Measurements from ENCODE around the gene TEX26. TPM values are rescaled to one million over a fixed set of nuclear protein-coding genes. Genes with fewer than 3 reads are reported as not detected.

TEX26 gene
- polyA plus RNA-seq (ENCODE audit: insufficient read length in 4 of 4), result 1 to 10 TPM in 3 of 4 donors, under 1 TPM in 1; 0.70 to 2.8 (median 1.9) TPM

DNA sequence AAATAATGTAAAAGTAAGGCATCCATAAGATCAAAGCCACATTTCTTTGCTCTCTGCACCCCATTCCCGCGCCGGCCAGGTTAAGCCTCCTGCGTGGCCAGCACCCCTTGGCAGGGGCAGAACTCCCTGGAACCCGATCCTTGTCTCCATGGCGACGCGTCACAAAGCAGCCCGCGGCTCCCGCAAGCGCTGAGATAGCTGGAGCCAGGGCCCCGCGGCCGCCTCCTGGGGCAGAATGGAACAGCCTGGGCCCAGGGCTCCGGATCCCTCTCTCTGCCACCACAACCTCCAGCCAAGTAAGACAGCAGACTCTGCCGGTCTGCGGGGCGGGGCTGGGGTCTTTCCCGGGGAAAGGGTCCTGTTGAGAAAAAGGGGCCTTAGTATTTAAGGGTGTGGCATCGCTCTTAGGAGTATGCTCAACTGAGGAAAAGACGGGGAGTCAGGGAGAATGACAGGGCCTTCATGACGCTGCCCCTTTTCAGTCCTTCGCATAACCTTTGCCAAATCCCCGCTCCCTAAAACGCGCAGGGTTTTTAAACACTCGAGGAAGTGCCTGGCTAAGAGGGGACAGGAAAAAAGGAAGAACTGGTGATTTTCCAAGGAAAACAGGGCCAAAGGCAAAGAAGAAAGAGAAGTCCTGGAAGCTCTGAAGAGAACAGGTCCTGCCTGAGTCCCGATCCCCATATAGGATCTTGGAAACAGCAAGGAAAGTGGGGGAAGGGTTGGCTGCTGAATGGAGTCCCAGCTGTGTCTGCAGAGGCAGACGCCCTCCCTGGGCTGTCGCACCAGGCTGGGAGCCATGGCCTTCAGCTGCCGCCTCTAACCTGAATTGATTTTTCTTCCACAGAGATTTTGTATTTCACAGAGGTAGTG, at the start of gene TEX26:
Gene TEX26, plus strand, starts transcription at position 176 of the 873 bp plus-strand sequence. Its CDS starts 60 bp downstream, at position 236.
- DNase-seq (ENCODE audit: low read depth in 4 of 4, low spot score in 2 of 4), result no peak

DNA sequence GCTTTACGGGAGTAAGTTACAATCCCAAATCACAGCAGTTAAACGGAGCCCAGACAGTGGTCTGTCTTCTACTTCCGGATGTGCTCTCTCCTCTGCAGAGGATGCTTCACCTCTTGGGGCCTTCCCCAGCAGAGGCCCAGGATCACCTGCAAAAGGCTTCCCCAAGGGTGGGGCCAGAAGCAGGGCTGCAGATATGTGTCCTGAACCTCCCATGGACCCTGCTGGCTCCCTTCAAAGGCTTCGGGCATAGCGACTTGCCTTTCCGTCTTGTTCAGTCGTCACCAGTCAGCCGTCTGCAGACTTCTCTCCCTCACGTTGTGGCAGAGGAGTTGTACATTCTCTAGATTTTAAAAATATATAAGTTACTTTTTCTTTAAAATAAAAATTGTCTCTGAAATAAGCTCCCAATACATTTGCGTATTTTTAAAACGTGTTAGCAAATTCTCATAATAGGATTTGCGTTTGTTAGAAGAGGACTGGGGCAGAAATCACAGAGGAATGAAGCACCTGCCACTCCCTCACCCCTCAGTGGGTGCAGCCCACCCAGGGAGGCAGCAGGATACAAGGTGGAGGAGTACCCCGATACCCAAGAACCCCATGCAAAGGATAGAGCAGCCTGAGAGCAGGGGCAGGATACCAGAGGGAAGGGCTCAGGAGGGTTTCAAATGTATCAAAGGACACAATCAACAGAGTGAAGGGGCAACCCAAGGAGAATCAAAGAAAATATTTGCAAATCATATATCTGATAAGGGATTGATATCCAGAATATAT, 49.3 kb upstream of the TEX26 start:
- DNase-seq (ENCODE audit: low read depth in 4 of 4, low spot score in 2 of 4), result no peak

- DNase-seq (ENCODE audit: low read depth in 4 of 4, low spot score in 2 of 4), result no peak
Measured at GRCh38 chr13:30884543-30884942, 47.9 kb upstream of the TEX26 start.

- no peak for DNase-seq (ENCODE audit: low read depth in 4 of 4, low spot score in 2 of 4)
Measured at GRCh38 chr13:30889196-30889690, 43.2 kb upstream of the TEX26 start.

GRCh38 chr13:30892966-30893365, 39.5 kb upstream of the TEX26 start:
- DNase-seq (ENCODE audit: low read depth in 4 of 4, low spot score in 2 of 4), result no peak

- no peak for DNase-seq (ENCODE audit: low read depth in 4 of 4, low spot score in 2 of 4)
Measured at GRCh38 chr13:30895773-30896172, 36.7 kb upstream of the TEX26 start.

- no peak for DNase-seq (ENCODE audit: low read depth in 4 of 4, low spot score in 2 of 4)
Measured at GRCh38 chr13:30898070-30898469, 34.4 kb upstream of the TEX26 start.

GRCh38 chr13:30898678-30899241, 33.7 kb upstream of the TEX26 start:
- no peak for DNase-seq (ENCODE audit: low read depth in 4 of 4, low spot score in 2 of 4)

- no peak for DNase-seq (ENCODE audit: low read depth in 4 of 4, low spot score in 2 of 4)
Measured at GRCh38 chr13:30900436-30900835, 32.0 kb upstream of the TEX26 start.

- no peak for DNase-seq (ENCODE audit: low read depth in 4 of 4, low spot score in 2 of 4)
Measured at GRCh38 chr13:30900952-30901749, 31.3 kb upstream of the TEX26 start.

DNA sequence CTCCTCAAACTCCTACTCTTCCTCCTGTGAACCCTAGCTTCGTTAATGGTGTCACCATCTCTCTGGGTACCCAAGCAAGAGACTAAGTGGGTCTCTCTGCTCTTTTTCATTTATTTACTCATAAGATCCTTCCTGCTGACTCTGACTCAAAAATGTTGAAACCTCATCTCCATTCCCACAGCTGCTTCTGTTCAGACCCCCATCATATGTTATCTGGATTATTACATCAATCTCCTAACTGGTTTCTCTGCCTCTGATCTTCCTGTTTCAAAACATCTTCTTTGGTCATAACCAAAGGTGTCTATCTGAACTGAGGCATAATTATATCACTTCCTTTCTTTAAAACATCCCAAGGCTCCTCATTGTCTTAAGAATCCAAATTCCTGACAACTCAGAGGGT, 28.4 kb upstream of the TEX26 start:
- no peak for DNase-seq (ENCODE audit: low read depth in 4 of 4, low spot score in 2 of 4)

DNA sequence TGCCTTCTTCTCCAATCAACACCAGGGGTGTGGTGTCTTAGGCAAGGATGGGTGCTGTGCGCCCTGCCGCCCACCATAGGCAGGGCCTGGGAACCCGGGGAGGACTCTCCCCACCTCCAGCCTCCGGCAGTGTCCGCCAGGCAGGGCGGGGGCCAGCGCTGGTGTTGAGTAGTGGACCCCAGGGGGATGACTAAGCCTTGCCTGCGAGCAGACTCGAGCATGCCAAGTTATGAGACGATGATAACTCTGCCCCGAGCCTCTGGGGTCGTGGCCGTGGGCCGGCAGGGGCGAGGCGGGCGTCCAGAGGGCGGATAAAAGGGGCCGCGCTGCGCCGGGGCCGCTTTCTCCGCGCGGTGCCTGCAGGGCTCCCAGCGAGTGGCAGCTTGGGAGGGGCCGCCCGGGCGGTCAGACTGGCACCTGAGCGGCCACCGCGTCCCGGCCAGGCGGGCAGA, 26.5 kb upstream of the TEX26 start, which contains the start of gene MEDAG:
Gene MEDAG, plus strand, starts transcription at position 340 of the 452 bp plus-strand sequence. CDS start 245 bp downstream, outside the sequence.
- DNase-seq (ENCODE audit: low read depth in 4 of 4, low spot score in 2 of 4), result no peak

- no peak for DNase-seq (ENCODE audit: low read depth in 4 of 4, low spot score in 2 of 4)
Measured at GRCh38 chr13:30906411-30907051, 25.9 kb upstream of the TEX26 start.

GRCh38 chr13:30907121-30907861, 25.2 kb upstream of the TEX26 start:
- DNase-seq (ENCODE audit: low read depth in 4 of 4, low spot score in 2 of 4), result no peak

GRCh38 chr13:30908416-30908980, 24.0 kb upstream of the TEX26 start:
- DNase-seq (ENCODE audit: low read depth in 4 of 4, low spot score in 2 of 4), result no peak

GRCh38 chr13:30910676-30911075, 21.8 kb upstream of the TEX26 start:
- DNase-seq (ENCODE audit: low read depth in 4 of 4, low spot score in 2 of 4), result no peak

DNA sequence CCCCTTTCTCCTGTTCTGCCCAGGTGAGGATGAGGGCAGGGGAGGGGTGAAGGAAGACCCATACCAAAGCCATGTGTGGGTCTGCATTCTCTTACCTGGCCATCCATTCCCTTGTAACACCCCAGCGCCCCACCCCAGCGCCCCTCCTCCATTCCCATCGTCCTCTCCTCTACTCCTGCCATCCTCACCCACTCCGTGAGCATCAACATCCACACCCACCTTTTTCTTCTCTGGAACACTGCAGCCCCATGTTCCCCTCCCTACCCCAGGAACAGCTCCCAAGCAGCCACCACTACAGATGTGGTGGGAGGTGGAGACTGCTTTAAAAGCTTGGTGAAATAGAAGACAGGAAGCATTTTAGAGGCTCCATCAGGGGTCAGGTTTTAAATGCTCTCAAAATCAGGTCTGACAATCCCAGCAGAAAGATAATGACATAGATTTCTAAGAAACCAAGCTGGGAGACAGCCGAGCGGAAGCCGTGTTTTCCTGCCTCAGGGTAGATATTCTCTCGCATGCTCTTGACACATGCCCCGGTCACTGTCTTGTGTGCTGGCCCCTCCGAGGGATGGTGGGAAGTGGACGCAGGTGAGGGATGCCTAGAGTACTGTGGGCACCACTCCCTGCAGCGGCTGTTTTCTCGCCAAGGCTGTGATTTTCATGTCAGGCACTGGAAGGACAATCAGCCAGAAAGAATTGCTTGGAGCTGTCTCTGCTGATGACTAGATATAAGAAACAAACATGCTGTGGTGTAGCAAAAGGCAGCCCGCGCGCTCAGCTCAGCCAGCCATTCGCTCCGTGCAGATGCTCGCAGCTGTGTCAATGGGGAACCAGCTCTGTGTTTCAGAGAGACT, 16.5 kb upstream of the TEX26 start:
- no peak for DNase-seq (ENCODE audit: low read depth in 4 of 4, low spot score in 2 of 4)

DNA sequence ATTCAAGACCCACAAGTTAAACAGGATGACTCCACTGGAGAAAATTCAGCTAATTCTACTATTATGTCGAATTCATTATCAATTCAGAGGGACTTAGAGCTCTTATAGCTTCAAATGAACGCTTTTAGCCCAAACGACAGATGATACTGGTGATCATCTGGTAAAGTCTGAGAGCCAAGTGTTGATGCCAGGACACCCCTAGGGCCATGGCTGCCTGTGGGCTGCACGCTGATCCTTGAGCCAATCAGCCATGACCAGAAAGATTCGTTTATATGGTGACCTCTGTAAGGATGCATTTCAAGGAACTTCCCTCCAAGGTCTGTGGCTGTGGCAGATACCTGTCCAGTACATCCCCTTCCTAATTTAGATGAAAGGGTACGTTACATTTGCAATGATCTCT, 15.5 kb upstream of the TEX26 start:
- no peak for DNase-seq (ENCODE audit: low read depth in 4 of 4, low spot score in 2 of 4)

Data from left renal cortex interstitium (tissue), 4 donors.